ENCODE results near the gene EPHA2. TPM values are rescaled to one million over a fixed set of nuclear protein-coding genes. Genes with fewer than 3 reads are reported as not detected.
A peak's percentile ranks its signal among the peaks of the same experiment; 100 is the strongest.

EPHA2 gene
- polyA plus RNA-seq, 1 experiment: 19.1 TPM

DNA sequence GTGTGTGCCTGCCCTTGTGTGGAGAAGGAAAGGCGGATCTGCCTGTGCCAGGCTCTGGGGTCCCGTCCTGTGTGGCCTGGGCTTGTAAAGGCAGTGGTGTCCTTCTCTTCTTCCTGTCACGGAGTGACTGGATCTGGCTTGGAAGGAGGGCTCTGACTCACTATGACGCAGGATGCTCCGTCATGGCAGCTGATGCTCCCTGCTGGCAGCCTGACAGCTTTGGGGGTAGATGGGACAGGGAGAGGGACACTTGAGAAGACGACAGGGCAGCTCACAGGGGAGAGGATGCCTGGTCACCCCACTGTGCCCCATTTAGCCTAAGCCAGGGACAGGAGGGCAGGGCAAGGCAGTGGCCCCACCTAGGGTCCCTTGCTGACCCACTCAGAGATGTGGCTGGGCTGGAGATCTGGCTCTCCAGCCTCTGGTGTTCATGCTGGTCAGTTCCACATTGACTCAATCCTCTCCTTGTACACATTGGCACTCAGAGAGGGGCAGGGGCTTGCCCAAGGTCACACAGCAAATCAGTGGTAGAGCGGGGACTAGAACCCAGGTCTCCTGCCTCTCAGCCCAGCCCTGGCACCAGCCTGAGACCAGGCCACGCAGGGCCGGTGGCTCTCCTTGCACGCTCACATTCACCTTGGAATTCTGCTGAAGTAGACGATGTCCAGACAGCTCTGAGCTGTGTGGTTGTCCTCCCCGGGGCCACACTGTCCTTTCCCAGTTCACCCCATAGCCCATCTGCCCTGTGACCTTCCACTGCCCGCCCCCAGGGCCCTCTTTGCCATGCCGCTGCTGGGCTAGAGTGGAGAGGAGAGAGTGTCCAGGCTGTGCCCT, 79.6 kb downstream of the EPHA2 start:
- H3K9me3 ChIP-seq (ENCODE audit: control insufficient read depth, insufficient read depth, low read length): no peaks in the 10 kb centered on the region; the same call in 1 of the 2 replicates
- peak overlapping the region; percentile 73 for H3K27ac ChIP-seq (ENCODE audit: low read depth, low read length)
- POLR2A ChIA-PET: interaction anchor here (0.8 kb wide), 1 partner anchor 111 kb away, joined by 3 read pairs; no protein-coding TSS in a partner anchor
- no peak overlapping the region for H3K4me3 ChIP-seq (ENCODE audit: low read depth, low read length)
- DNase-seq (ENCODE audit: low read depth, low spot score): peak; percentile 75
- CTCF ChIA-PET: interaction anchor here (0.7 to 14.4 kb wide), 3 partner anchors 110 to 284 kb away, joined by 3 to 407 read pairs (median 16); no protein-coding TSS in a partner anchor
- TF ChIP-seq, protein P1, sequence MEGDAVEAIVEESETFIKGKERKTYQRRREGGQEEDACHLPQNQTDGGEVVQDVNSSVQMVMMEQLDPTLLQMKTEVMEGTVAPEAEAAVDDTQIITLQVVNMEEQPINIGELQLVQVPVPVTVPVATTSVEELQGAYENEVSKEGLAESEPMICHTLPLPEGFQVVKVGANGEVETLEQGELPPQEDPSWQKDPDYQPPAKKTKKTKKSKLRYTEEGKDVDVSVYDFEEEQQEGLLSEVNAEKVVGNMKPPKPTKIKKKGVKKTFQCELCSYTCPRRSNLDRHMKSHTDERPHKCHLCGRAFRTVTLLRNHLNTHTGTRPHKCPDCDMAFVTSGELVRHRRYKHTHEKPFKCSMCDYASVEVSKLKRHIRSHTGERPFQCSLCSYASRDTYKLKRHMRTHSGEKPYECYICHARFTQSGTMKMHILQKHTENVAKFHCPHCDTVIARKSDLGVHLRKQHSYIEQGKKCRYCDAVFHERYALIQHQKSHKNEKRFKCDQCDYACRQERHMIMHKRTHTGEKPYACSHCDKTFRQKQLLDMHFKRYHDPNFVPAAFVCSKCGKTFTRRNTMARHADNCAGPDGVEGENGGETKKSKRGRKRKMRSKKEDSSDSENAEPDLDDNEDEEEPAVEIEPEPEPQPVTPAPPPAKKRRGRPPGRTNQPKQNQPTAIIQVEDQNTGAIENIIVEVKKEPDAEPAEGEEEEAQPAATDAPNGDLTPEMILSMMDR (IDR thresholded peaks at IDR 0.05; ENCODE audit: low read depth, low read length): no peak
- peaks cover 5% of the 10 kb centered on the region for H3K27me3 ChIP-seq (ENCODE audit: control insufficient read depth, insufficient read depth, low read length)

DNA sequence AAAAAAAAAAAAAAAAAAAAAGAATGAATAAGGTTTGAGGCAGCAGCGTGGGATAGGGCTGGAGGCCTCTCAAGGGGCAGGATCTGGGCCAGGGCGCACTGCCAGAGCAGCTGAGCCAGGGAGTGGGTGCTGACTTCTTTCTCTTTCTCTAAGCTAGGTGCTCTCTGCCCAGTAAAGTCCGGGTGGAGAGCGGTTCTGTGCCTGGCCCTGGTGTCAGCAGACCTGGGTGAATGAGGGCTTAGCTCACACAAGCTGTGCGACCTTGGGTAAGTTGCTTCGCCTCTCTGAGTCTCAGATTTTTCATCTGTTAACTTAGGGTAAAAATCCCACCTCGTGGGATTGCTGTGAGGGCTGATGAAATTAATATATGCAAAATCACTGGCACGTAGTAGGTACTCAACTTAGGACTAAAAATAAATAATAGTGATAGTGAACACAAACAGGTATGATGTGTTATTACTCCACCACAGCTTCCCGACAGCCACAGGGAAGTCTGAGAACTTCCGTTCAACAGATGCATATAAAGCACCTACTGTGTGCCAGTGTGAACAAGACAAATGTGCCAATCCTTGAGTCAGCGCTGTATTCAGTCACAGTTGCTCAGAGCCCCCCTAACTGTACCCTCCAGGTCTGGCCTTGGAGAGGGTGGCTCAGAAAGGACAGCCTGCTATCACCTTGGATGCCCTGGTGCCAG, 80.4 kb downstream of the EPHA2 start:
- Histone ChIP-seq H3K27ac (ENCODE audit: low read depth, low read length) (peak overlapping the region; percentile 73), H3K4me3 (ENCODE audit: low read depth, low read length) (no peak overlapping the region), H3K27me3 (ENCODE audit: control insufficient read depth, insufficient read depth, low read length) (peaks cover 5% of the 10 kb centered on the region), H3K9me3 (ENCODE audit: control insufficient read depth, insufficient read depth, low read length) (no peaks in the 10 kb centered on the region; the same call in 1 of the 2 replicates)
- ChIA-PET POLR2A (interaction anchor here (0.7 to 1.1 kb wide), 3 partner anchors 112 to 472 kb away, joined by 3 to 9 read pairs (median 3); no protein-coding TSS in a partner anchor), CTCF (interaction anchor here (0.7 to 14.4 kb wide), 7 partner anchors 12 to 289 kb away, joined by 3 to 407 read pairs (median 5); no protein-coding TSS in a partner anchor)
- TF ChIP-seq, protein P1 (IDR thresholded peaks at IDR 0.05; ENCODE audit: low read depth, low read length): no peak
- DNase-seq (ENCODE audit: low read depth, low spot score): peak; percentile 51

Other genes starting within 250 kb of the EPHA2 start
- 21.4 and 36.1 TPM in 2 replicates for gene ZBTB17, start 180.0 kb downstream of the EPHA2 start, polyA plus RNA-seq (2011; rRNA removed)
- gene SRARP, start 151.8 kb downstream of the EPHA2 start, polyA plus RNA-seq (2011; rRNA removed): not detected in 2 replicates
- 3.5 and 5.5 TPM in 2 replicates for gene HSPB7, start 138.0 kb downstream of the EPHA2 start, polyA plus RNA-seq (2011; rRNA removed)
- not detected in 2 replicates for gene CLCNKA, start 134.0 kb downstream of the EPHA2 start, polyA plus RNA-seq (2011; rRNA removed)
- gene CLCNKB, start 112.3 kb downstream of the EPHA2 start, polyA plus RNA-seq (2011; rRNA removed): 0.17 and 0.21 TPM in 2 replicates
- 0.20 and 0.32 TPM in 2 replicates for gene FAM131C, start 82.4 kb downstream of the EPHA2 start, polyA plus RNA-seq (2011; rRNA removed)
- gene ARHGEF19, start 56.6 kb upstream of the EPHA2 start, polyA plus RNA-seq (2011; rRNA removed): 6.7 and 9.5 TPM in 2 replicates
- 3.6 and 5.7 TPM in 2 replicates for gene CPLANE2, start 81.1 kb upstream of the EPHA2 start, polyA plus RNA-seq (2011; rRNA removed)
- 15.1 and 16.8 TPM in 2 replicates for gene FBXO42, start 196.4 kb upstream of the EPHA2 start, polyA plus RNA-seq (2011; rRNA removed)
- gene SZRD1, start 211.2 kb upstream of the EPHA2 start, polyA plus RNA-seq (2011; rRNA removed): 92.0 and 119 TPM in 2 replicates